ENCODE results near the gene PRKX.

DNA sequence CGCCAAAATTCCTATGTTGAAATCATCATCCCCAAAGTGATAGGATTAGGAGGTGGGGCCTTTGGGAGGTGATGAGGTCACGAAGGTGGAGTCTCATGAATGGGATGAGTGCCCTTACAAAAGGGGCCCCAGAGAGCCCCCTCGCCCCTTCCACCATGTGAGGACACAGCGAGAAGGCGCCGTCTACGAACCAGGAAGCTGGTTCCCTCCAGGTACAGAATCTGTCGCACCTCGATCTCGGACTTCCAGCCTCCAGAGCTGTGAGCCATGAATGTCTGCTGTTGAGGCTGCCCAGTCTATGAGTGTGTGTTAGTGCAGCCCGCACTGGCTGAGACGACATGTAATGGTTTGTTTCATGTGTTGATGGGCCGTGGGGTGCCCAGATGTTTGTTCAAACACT lies 60.3 kb downstream of the PRKX start:
- TF ChIP-seq EP300 (IDR thresholded peaks at IDR 0.05; ENCODE audit: borderline replicate concordance) (no peak), TAF1 (IDR thresholded peaks at IDR 0.05; ENCODE audit: low read depth) (no peak), CEBPB (IDR thresholded peaks at IDR 0.05) (no peak), TEAD4 (IDR thresholded peaks at IDR 0.05) (no peak), CREB1 (IDR thresholded peaks at IDR 0.05; ENCODE audit: low read depth) (no peak)
- TF ChIP-seq, protein P1, sequence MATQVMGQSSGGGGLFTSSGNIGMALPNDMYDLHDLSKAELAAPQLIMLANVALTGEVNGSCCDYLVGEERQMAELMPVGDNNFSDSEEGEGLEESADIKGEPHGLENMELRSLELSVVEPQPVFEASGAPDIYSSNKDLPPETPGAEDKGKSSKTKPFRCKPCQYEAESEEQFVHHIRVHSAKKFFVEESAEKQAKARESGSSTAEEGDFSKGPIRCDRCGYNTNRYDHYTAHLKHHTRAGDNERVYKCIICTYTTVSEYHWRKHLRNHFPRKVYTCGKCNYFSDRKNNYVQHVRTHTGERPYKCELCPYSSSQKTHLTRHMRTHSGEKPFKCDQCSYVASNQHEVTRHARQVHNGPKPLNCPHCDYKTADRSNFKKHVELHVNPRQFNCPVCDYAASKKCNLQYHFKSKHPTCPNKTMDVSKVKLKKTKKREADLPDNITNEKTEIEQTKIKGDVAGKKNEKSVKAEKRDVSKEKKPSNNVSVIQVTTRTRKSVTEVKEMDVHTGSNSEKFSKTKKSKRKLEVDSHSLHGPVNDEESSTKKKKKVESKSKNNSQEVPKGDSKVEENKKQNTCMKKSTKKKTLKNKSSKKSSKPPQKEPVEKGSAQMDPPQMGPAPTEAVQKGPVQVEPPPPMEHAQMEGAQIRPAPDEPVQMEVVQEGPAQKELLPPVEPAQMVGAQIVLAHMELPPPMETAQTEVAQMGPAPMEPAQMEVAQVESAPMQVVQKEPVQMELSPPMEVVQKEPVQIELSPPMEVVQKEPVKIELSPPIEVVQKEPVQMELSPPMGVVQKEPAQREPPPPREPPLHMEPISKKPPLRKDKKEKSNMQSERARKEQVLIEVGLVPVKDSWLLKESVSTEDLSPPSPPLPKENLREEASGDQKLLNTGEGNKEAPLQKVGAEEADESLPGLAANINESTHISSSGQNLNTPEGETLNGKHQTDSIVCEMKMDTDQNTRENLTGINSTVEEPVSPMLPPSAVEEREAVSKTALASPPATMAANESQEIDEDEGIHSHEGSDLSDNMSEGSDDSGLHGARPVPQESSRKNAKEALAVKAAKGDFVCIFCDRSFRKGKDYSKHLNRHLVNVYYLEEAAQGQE (IDR thresholded peaks at IDR 0.05; ENCODE audit: low read depth): no peak

Measured in Ishikawa (cell line).